IPS-11a (cell line): ENCODE results near the gene LRRC55.

ENCODE experiments used
- H3K4me3 ChIP-seq: one replicate; pipeline ENCODE4 v1.5.1; 2013; ENCODE audit warnings: low read depth, low read length, control low read depth

LRRC55 gene

GRCh38 chr11:57181678-57182305 is at the start of gene LRRC55:
Gene LRRC55 (plus strand): TSS chr11:57181953. CDS start chr11:57182023, 70 bp downstream.
- peak within 1 kb of the TSS; percentile 60 for H3K4me3 ChIP-seq

GRCh38 chr11:57133366-57134038 is 48.3 kb upstream of the LRRC55 start:
- no peak overlapping the region for H3K4me3 ChIP-seq

- H3K4me3 ChIP-seq: no peak overlapping the region
Measured at GRCh38 chr11:57134284-57134683, 47.5 kb upstream of the LRRC55 start.

GRCh38 chr11:57135020-57135751 is 46.6 kb upstream of the LRRC55 start:
- H3K4me3 ChIP-seq: no peak overlapping the region

- H3K4me3 ChIP-seq: no peak overlapping the region
Measured at GRCh38 chr11:57140568-57140967, 41.2 kb upstream of the LRRC55 start.

GRCh38 chr11:57143459-57143858 is 38.3 kb upstream of the LRRC55 start:
- no peak overlapping the region for H3K4me3 ChIP-seq

- H3K4me3 ChIP-seq: no peak overlapping the region
Measured at GRCh38 chr11:57144075-57144474, 37.7 kb upstream of the LRRC55 start.

- no peak overlapping the region for H3K4me3 ChIP-seq
Measured at GRCh38 chr11:57144531-57145320, 37.0 kb upstream of the LRRC55 start.

- no peak overlapping the region for H3K4me3 ChIP-seq
Measured at GRCh38 chr11:57146301-57146700, 35.5 kb upstream of the LRRC55 start.

GRCh38 chr11:57148621-57149020 is 33.1 kb upstream of the LRRC55 start:
- no peak overlapping the region for H3K4me3 ChIP-seq

GRCh38 chr11:57150454-57150917 is 31.3 kb upstream of the LRRC55 start:
- no peak overlapping the region for H3K4me3 ChIP-seq

GRCh38 chr11:57152134-57152533 is 29.6 kb upstream of the LRRC55 start:
- no peak overlapping the region for H3K4me3 ChIP-seq

GRCh38 chr11:57153448-57153847 is 28.3 kb upstream of the LRRC55 start:
- H3K4me3 ChIP-seq: no peak overlapping the region

GRCh38 chr11:57154739-57155138 is 27.0 kb upstream of the LRRC55 start:
- H3K4me3 ChIP-seq: no peak overlapping the region

GRCh38 chr11:57155400-57155799 is 26.4 kb upstream of the LRRC55 start:
- H3K4me3 ChIP-seq: no peak overlapping the region

GRCh38 chr11:57155838-57156607 is 25.7 kb upstream of the LRRC55 start:
- no peak overlapping the region for H3K4me3 ChIP-seq

- H3K4me3 ChIP-seq: no peak overlapping the region
Measured at GRCh38 chr11:57156928-57157327, 24.8 kb upstream of the LRRC55 start.

- H3K4me3 ChIP-seq: no peak overlapping the region
Measured at GRCh38 chr11:57157624-57158023, 24.1 kb upstream of the LRRC55 start.

- H3K4me3 ChIP-seq: no peak overlapping the region
Measured at GRCh38 chr11:57158180-57158579, 23.6 kb upstream of the LRRC55 start.

GRCh38 chr11:57158599-57158998 is 23.2 kb upstream of the LRRC55 start:
- H3K4me3 ChIP-seq: no peak overlapping the region
